ENCODE results near the gene POP7.
A peak's percentile ranks its signal among the peaks of the same experiment; 100 is the strongest.
"Not testable (repeated sequence)": the region's sequence is repeated elsewhere in the genome, so short reads cannot be mapped to it uniquely, and the experiment has no call there.

The POP7 gene

GRCh38 chr7:100696123-100696521 is 9.8 kb upstream of the POP7 start:
- peak overlapping the region; percentile 74 for H3K4me3 Mint-ChIP-seq
- H3K27ac Mint-ChIP-seq: peak overlapping the region; percentile 75
- no peaks in the 10 kb centered on the region for H3K27me3 Mint-ChIP-seq
- H3K4me1 Mint-ChIP-seq (ENCODE audit: low read depth): peaks cover 31% of the 10 kb centered on the region
- no peaks in the 10 kb centered on the region for H3K9me3 Mint-ChIP-seq (ENCODE audit: low read depth)
- no peaks in the 10 kb centered on the region for H3K36me3 Mint-ChIP-seq

GRCh38 chr7:100699018-100699417 is 6.9 kb upstream of the POP7 start:
- H3K36me3 Mint-ChIP-seq: no peaks in the 10 kb centered on the region
- no peaks in the 10 kb centered on the region for H3K9me3 Mint-ChIP-seq (ENCODE audit: low read depth)
- no peaks in the 10 kb centered on the region for H3K27me3 Mint-ChIP-seq
- no peak overlapping the region for H3K27ac Mint-ChIP-seq
- no peak overlapping the region for H3K4me3 Mint-ChIP-seq
- peaks cover 11% of the 10 kb centered on the region for H3K4me1 Mint-ChIP-seq (ENCODE audit: low read depth)

GRCh38 chr7:100701089-100701488 is 4.8 kb upstream of the POP7 start:
- H3K27ac Mint-ChIP-seq; H3K4me3 Mint-ChIP-seq; H3K9me3 Mint-ChIP-seq (ENCODE audit: low read depth); H3K36me3 Mint-ChIP-seq; H3K4me1 Mint-ChIP-seq (ENCODE audit: low read depth); H3K27me3 Mint-ChIP-seq: not testable (repeated sequence)

GRCh38 chr7:100705320-100705752 is 585 bp upstream of the POP7 start:
- Mint-ChIP-seq H3K27me3 (no peaks in the 10 kb centered on the region), H3K9me3 (ENCODE audit: low read depth) (no peaks in the 10 kb centered on the region), H3K4me1 (ENCODE audit: low read depth) (peaks cover 14% of the 10 kb centered on the region), H3K36me3 (peaks cover 6% of the 10 kb centered on the region), H3K4me3 (peak overlapping the region; percentile 96), H3K27ac (peak overlapping the region; percentile 94)

- H3K4me3 Mint-ChIP-seq: peak overlapping the region; percentile 96
- H3K27ac Mint-ChIP-seq: peak overlapping the region; percentile 94
- H3K36me3 Mint-ChIP-seq: peaks cover 7% of the 10 kb centered on the region
- H3K9me3 Mint-ChIP-seq (ENCODE audit: low read depth): no peaks in the 10 kb centered on the region
- no peaks in the 10 kb centered on the region for H3K27me3 Mint-ChIP-seq
- peaks cover 14% of the 10 kb centered on the region for H3K4me1 Mint-ChIP-seq (ENCODE audit: low read depth)
Measured at GRCh38 chr7:100706672-100707311, 871 bp downstream of the POP7 start.

GRCh38 chr7:100708395-100708794 is 2.5 kb downstream of the POP7 start:
- Mint-ChIP-seq H3K4me3 (peak overlapping the region; percentile 42), H3K9me3 (ENCODE audit: low read depth) (no peaks in the 10 kb centered on the region), H3K27me3 (no peaks in the 10 kb centered on the region), H3K36me3 (peaks cover 7% of the 10 kb centered on the region), H3K27ac (no peak overlapping the region), H3K4me1 (ENCODE audit: low read depth) (peaks cover 14% of the 10 kb centered on the region)

GRCh38 chr7:100710452-100710851 is 4.5 kb downstream of the POP7 start:
- H3K36me3 Mint-ChIP-seq: peaks cover 7% of the 10 kb centered on the region
- H3K4me1 Mint-ChIP-seq (ENCODE audit: low read depth): peaks cover 12% of the 10 kb centered on the region
- H3K27me3 Mint-ChIP-seq: no peaks in the 10 kb centered on the region
- no peaks in the 10 kb centered on the region for H3K9me3 Mint-ChIP-seq (ENCODE audit: low read depth)
- H3K27ac Mint-ChIP-seq: no peak overlapping the region
- H3K4me3 Mint-ChIP-seq: no peak overlapping the region

- Mint-ChIP-seq H3K36me3 (peaks cover 7% of the 10 kb centered on the region), H3K4me1 (ENCODE audit: low read depth) (peaks cover 12% of the 10 kb centered on the region), H3K27me3 (no peaks in the 10 kb centered on the region), H3K9me3 (ENCODE audit: low read depth) (no peaks in the 10 kb centered on the region), H3K27ac (no peak overlapping the region), H3K4me3 (no peak overlapping the region)
Measured at GRCh38 chr7:100711369-100711768, 5.4 kb downstream of the POP7 start.

GRCh38 chr7:100714725-100715124 is 8.8 kb downstream of the POP7 start:
- peaks cover 11% of the 10 kb centered on the region for H3K36me3 Mint-ChIP-seq
- H3K4me1 Mint-ChIP-seq (ENCODE audit: low read depth): no peaks in the 10 kb centered on the region
- no peak overlapping the region for H3K4me3 Mint-ChIP-seq
- H3K9me3 Mint-ChIP-seq (ENCODE audit: low read depth): no peaks in the 10 kb centered on the region
- peaks cover 9% of the 10 kb centered on the region for H3K27me3 Mint-ChIP-seq
- H3K27ac Mint-ChIP-seq: no peak overlapping the region

GRCh38 chr7:100717073-100717472 is 11.2 kb downstream of the POP7 start:
- H3K27ac Mint-ChIP-seq; H3K9me3 Mint-ChIP-seq (ENCODE audit: low read depth); H3K36me3 Mint-ChIP-seq; H3K4me1 Mint-ChIP-seq (ENCODE audit: low read depth); H3K4me3 Mint-ChIP-seq: not testable (repeated sequence)
- H3K27me3 Mint-ChIP-seq: peaks cover 19% of the 10 kb centered on the region

- peaks cover 30% of the 10 kb centered on the region for H3K27me3 Mint-ChIP-seq
Measured at GRCh38 chr7:100719523-100720278, 13.8 kb downstream of the POP7 start.

GRCh38 chr7:100720279-100720670 is 14.4 kb downstream of the POP7 start, which contains the start of gene EPO:
EPO (plus strand) TSS chr7:100720468; CDS start chr7:100720981, 513 bp downstream.
- Mint-ChIP-seq H3K27me3 (peaks cover 30% of the 10 kb centered on the region), H3K9me3 (ENCODE audit: low read depth) (no peaks in the 10 kb centered on the region), H3K4me1 (ENCODE audit: low read depth) (peaks cover 6% of the 10 kb centered on the region)

More at GRCh38 chr7:100719523-100720278, 13.8 kb downstream of the POP7 start:
- no peaks in the 10 kb centered on the region for H3K9me3 Mint-ChIP-seq (ENCODE audit: low read depth)
- H3K27ac Mint-ChIP-seq: no peak overlapping the region
- H3K4me3 Mint-ChIP-seq: peak overlapping the region; percentile 20
- H3K36me3 Mint-ChIP-seq: peaks cover 8% of the 10 kb centered on the region
- peaks cover 3% of the 10 kb centered on the region for H3K4me1 Mint-ChIP-seq (ENCODE audit: low read depth)

GRCh38 chr7:100720671-100721504 is 15.0 kb downstream of the POP7 start:
- peaks cover 6% of the 10 kb centered on the region for H3K4me1 Mint-ChIP-seq (ENCODE audit: low read depth)
- H3K4me3 Mint-ChIP-seq: peak overlapping the region; percentile 35
- no peaks in the 10 kb centered on the region for H3K9me3 Mint-ChIP-seq (ENCODE audit: low read depth)
- H3K27me3 Mint-ChIP-seq: peaks cover 30% of the 10 kb centered on the region
- no peak overlapping the region for H3K27ac Mint-ChIP-seq
- H3K36me3 Mint-ChIP-seq: peaks cover 8% of the 10 kb centered on the region

More at GRCh38 chr7:100720279-100720670, 14.4 kb downstream of the POP7 start, which contains the start of gene EPO:
- no peak within 1 kb of the TSS for H3K27ac Mint-ChIP-seq
- peaks cover 8% of the 10 kb centered on the region for H3K36me3 Mint-ChIP-seq
- peak within 1 kb of the TSS; percentile 35 for H3K4me3 Mint-ChIP-seq

- H3K4me3 Mint-ChIP-seq: peak overlapping the region; percentile 35
Measured at GRCh38 chr7:100721505-100721812, 15.5 kb downstream of the POP7 start.

More at GRCh38 chr7:100721505-100721812, 15.5 kb downstream of the POP7 start:
- peaks cover 30% of the 10 kb centered on the region for H3K27me3 Mint-ChIP-seq
- H3K9me3 Mint-ChIP-seq (ENCODE audit: low read depth): no peaks in the 10 kb centered on the region
- H3K36me3 Mint-ChIP-seq: peaks cover 8% of the 10 kb centered on the region
- peaks cover 6% of the 10 kb centered on the region for H3K4me1 Mint-ChIP-seq (ENCODE audit: low read depth)
- H3K27ac Mint-ChIP-seq: no peak overlapping the region

All from activated naive CD8-positive, alpha-beta T cell (primary cell).